Left renal cortex interstitium (tissue), 4 donors: ENCODE data around the gene LNX1. TPM values are rescaled to one million over a fixed set of nuclear protein-coding genes. Genes with fewer than 3 reads are reported as not detected.

Experiments
- DNase-seq, 4 donors: peaks; one replicate each; pipeline ENCODE4 v3.0.0-alpha.2; 2013; ENCODE audit warnings: low read depth in 4 of 4, low spot score in 2 of 4, missing footprints in 1 of 4
- polyA plus RNA-seq, 4 donors: library from polyadenylated mRNA; unstranded; fragments of 120-200 nt; gene quantifications; one replicate each; pipeline ENCODE4 v1.2.1, GENCODE V29; 2013; ENCODE audit not compliant: insufficient read length in 4 of 4

The LNX1 gene
- polyA plus RNA-seq, 4 donors = 15.8 to 17.8 (median 17.0) TPM

DNA sequence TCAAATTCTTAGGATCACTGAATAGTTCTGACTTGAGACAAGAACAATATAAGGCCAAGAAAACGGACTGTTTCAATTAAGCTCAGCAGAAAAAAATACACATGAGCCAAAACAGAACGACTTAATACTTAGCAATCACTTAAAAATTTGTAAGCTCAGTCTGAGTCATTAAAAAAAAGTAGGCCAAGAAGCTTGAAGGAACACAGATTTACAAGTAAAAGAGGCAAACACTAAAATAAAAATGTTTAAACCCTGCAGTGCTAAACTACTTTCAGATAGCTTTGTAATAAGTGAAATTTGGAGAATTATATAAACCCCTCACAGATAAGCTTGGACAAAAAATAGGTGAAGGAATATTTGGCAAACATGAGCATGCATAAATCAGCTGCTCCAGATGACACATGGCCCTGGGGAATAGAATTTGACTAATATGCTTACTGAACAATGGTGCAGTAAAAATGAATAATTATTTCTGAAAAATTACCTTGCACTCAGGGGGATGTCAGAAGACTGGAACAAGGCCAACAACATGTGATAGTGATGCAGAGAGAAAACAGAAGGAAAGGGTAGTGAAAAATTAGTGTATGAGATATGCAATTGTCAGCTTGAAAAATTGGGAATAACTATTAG lies 49.6 kb downstream of the LNX1 start:
- no peak for DNase-seq

- no peak for DNase-seq
Observed at GRCh38 chr4:53538756-53539155, 52.5 kb downstream of the LNX1 start.

DNA sequence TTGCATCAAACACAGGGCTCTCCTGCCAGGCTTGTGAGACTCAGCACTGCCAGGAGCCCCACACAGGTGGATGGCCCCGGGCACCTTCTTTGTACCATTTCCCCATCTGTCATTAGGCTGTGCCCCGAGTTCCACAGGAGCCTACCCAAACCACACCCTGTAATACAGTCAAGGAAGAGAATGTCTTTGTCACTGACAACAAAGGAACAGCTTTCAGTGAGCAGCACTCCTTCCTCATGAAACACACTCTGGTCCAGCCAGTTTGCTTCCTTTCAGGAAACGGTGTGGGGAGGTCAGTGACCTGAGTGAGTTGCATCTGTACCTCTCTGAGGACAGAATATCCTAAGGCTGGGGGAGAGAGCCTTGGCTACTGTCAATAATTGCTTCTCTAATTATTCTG lies 53.7 kb downstream of the LNX1 start:
- DNase-seq = no peak

- no peak for DNase-seq
Observed at GRCh38 chr4:53536328-53536727, 55.0 kb downstream of the LNX1 start.

DNA sequence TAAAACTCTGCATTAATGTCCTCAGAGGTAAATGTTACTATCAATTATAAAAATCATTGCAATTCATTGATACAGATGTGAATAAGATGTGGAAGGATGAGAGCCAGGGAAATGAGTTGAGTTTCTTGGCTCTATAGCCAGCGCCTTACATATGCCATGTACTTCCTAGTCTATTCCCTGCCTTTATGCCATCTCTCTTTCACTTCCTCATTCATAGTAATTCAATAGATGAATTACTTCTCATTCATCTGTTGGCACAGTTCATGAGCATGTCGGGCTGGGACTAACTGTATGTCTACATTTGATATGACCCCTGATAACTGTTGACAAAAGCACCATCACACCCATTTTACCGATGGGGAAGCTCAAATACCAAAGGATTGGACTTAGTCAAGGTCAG lies 55.7 kb downstream of the LNX1 start:
- no peak for DNase-seq

- no peak for DNase-seq
Observed at GRCh38 chr4:53534684-53535083, 56.6 kb downstream of the LNX1 start.

GRCh38 chr4:53532521-53532920 lies 58.8 kb downstream of the LNX1 start:
- no peak for DNase-seq

DNA sequence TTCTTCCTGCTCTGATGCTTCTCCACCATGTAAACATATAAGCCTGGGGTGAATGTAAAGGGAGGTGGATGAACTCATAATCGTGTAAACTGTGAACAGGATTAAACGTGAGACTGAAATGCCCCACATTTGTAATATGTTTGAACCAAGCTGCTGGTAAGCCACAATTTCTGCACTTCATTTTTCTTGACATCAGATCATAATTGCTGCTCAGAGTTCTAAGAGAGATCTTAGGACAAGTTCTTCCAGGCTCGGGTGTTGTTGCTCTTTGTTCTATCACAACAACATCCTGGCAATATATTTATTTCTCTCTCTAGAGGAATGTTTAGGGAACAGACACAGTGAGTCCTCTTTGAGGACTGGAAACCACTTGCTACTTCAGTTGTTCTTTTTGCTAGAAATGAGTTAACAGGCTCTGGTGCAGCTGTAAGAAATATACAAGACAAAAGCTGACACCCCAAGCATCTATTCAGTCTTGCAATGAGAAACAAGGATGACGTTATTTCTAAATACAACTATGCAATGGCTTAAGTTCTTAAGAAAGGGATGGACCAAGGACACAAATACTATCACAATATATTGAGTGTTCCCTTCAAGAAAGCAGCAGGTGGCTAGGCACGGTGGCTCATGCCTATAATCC lies 59.6 kb downstream of the LNX1 start:
- DNase-seq = no peak

DNA sequence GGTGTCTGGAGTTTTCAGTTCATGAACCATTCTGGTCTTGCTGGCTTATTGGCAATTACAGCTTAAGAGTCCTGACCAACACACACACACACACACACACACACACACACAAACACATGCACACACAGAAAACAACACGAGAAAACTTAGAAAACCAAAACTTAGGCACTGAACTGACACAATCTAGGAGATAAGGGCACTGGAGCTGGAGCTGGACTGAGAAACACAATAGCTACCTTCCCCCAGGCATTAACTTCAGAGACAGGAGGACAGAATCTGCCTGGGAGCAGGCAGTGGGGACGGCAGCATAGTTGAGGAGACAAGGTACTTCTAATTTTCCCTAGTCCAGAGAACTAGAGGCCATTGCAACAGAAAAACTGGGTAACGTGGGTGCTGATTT lies 62.3 kb downstream of the LNX1 start:
- DNase-seq = no peak

GRCh38 chr4:53527930-53528329 lies 63.4 kb downstream of the LNX1 start:
- no peak for DNase-seq

GRCh38 chr4:53527326-53527725 lies 64.0 kb downstream of the LNX1 start:
- no peak for DNase-seq

DNA sequence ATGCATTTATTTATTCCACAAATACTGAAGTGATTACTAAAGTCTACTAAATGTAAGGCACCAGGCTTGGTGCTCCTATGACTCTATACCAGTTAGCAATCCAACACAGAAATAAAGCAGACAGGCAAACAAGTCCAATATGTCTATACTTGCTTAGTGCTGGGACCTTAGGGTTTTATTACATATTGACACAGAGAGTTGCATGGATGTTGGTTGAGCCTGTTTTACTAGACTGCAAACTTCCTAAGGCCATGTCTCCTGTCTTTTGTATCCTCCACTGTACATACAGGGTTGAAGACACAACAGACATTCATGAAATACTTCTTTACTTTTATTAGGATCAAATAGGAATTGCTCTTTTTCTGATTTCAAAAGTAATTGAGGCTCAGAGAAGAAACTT lies 69.0 kb downstream of the LNX1 start:
- DNase-seq = no peak

- no peak for DNase-seq
Observed at GRCh38 chr4:53520116-53520515, 71.2 kb downstream of the LNX1 start.

GRCh38 chr4:53518807-53519206 lies 72.5 kb downstream of the LNX1 start:
- DNase-seq = no peak

DNA sequence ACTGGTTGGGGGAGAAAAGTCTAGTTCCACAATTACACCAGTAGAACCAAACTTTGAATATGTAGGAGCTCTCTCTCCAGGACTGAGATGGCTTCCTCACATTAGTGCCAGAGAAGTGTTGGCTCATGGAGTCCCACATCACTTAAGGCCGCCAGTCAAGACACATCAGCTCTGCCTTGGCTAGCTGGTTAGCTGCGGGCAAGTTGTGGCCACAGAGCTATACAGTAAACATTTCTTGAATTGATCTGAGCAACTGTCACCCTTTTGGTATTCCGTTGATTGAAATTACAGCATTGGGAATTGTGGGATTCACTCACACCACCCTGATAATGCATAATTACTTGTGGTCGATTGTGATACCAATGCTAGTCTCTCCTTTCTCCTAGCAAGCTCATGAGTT lies 76.2 kb downstream of the LNX1 start:
- no peak for DNase-seq

DNA sequence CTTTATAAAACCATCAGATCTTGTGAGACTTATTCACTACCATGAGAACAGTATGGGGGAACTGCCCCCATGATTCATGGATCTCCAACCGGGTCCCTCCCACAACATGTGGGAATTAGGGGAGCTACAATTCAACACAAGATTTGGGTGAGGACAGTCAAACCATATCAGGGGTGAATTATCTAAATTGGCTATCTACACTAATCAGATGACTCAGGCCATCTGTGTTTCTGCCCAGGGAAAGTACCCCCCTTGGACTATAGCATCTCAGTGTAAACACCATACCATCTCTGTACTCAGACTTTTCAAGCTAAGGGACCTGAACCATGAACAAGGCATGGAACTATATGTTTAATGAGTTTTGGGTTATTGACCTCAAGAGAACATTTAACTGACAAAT lies 76.8 kb downstream of the LNX1 start:
- DNase-seq = no peak

DNA sequence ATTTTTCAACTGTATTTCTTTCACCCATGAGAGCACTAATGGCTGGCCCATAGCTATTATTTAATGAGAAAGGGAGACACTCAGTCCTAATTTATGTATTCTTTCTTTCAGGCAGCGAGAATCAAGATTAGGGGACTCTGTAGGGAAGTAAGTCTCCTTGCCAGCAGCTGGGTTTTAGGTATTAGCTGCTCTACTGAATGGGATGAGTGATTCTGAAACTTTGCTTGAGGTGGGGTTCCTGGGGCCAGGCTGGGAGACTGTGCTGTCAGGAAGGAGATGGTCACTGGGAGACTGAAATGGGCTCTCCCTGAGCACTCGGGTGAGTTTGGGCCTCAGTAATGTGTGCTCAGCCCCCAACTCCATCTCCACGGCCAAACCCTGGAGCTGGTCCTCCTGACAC lies 78.7 kb downstream of the LNX1 start:
- DNase-seq = no peak

- DNase-seq = no peak
Observed at GRCh38 chr4:53511014-53511413, 80.3 kb downstream of the LNX1 start.

DNA sequence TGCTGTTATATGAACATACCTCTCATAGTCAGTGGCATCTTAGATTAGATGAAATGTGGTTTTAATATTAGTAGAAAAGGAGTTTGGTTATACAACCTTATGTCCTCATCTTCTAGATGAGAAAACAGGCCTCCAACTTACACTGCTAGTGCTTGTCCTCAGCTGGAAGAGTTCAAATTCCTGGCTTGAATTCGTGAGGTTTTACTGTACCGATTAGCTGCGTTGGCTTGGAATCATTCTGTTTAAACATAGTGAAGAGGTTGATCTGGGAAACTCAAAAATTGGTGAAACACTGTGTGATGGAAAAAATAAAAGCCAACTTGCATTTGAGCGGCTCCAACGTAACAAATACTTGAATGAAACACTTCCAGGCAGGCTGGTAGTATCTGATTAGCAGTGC lies 81.0 kb downstream of the LNX1 start:
- DNase-seq = no peak

DNA sequence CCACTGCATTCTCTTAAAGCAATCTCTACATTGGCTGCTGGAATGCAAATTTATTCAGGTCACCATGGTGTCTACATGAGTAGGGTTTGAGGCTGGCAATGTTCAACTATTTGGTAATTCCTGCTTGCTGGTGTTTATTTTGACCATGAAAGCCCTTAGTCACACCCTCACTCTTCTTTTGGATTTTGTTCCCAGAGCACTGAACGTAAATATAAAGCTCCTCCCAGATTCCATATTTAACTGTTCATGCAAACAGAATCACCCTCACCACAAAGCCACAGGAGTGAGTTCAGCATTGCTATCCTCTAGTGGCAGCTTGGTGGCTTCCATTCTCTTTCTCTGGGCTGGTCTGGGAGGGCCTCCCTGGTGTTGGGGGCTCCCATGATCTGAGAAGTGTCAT lies 82.8 kb downstream of the LNX1 start:
- no peak for DNase-seq

- no peak for DNase-seq
Observed at GRCh38 chr4:53507671-53508286, 83.5 kb downstream of the LNX1 start.

- no peak for DNase-seq
Observed at GRCh38 chr4:53507058-53507457, 84.2 kb downstream of the LNX1 start.
